ENCODE measurements around the gene MMP24OS. TPM values are rescaled to one million over a fixed set of nuclear protein-coding genes. Genes with fewer than 3 reads are reported as not detected.

The MMP24OS gene
- total RNA-seq (16.9 and 19.0 TPM in 2 replicates), polyA plus RNA-seq (58.5 and 60.1 TPM in 2 replicates)

GRCh38 chr20:35277531-35278395 is at the start of gene MMP24OS:
Gene MMP24OS (minus strand): TSS chr20:35278122. CDS start chr20:35277929, 193 bp downstream.
- Histone ChIP-seq H3K4me3 (peak within 1 kb of the TSS; percentile 69), H3K4me1 (ENCODE audit: insufficient read depth) (peaks cover 7% of the 10 kb centered on the region), H3K27me3 (no peaks in the 10 kb centered on the region), H3K36me3 (replicated peaks; ENCODE audit: insufficient read depth, low read depth) (no peaks in the 10 kb centered on the region), H4K20me1 (ENCODE audit: insufficient read depth, poor library complexity, severe bottlenecking) (peaks cover 2% of the 10 kb centered on the region), H2AFZ (peak within 1 kb of the TSS; percentile 46), H3K9me2 (replicated peaks; ENCODE audit: insufficient read depth) (no peaks in the 10 kb centered on the region), H3K4me2 (peak within 1 kb of the TSS; percentile 97), H3K79me2 (peaks cover 42% of the 10 kb centered on the region), H3K9me3 (ENCODE audit: low read depth) (no peaks in the 10 kb centered on the region), H3K27ac (peak within 1 kb of the TSS; percentile 99)
- peak; percentile 95 for DNase-seq (ENCODE audit: low spot score)
- 3% methylated on average over 39 of the region's 76 CpGs for WGBS (ENCODE audit: low lambda C conversion rate, missing lambda C conversion rate)
- no peak for TF ChIP-seq EZH2phosphoT487 (IDR thresholded peaks at IDR 0.05; ENCODE audit: low read depth, severe bottlenecking, unreplicated experiment)
- TF ChIP-seq EZH2 (IDR thresholded peaks at IDR 0.05; ENCODE audit: borderline replicate concordance) = no peak
- peak; percentile 38 for TF ChIP-seq CTCF (IDR thresholded peaks at IDR 0.05; ENCODE audit: poor library complexity)

- Histone ChIP-seq H4K20me1 (ENCODE audit: insufficient read depth, poor library complexity, severe bottlenecking) (no peaks in the 10 kb centered on the region), H3K4me1 (ENCODE audit: insufficient read depth) (peaks cover 37% of the 10 kb centered on the region), H2AFZ (no peak overlapping the region), H3K9me2 (replicated peaks; ENCODE audit: insufficient read depth) (no peaks in the 10 kb centered on the region), H3K4me2 (no peak overlapping the region), H3K36me3 (replicated peaks; ENCODE audit: insufficient read depth, low read depth) (no peaks in the 10 kb centered on the region), H3K27ac (peak overlapping the region; percentile 95), H3K79me2 (no peaks in the 10 kb centered on the region), H3K9me3 (ENCODE audit: low read depth) (no peaks in the 10 kb centered on the region), H3K4me3 (no peak overlapping the region), H3K27me3 (no peaks in the 10 kb centered on the region)
- 67% methylated on average over 4 of the region's 4 CpGs for WGBS (ENCODE audit: low lambda C conversion rate, missing lambda C conversion rate)
- peak; percentile 81 for DNase-seq (ENCODE audit: low spot score)
- no peak for TF ChIP-seq EZH2 (IDR thresholded peaks at IDR 0.05; ENCODE audit: borderline replicate concordance)
Measured at GRCh38 chr20:35327074-35327976, 49.4 kb upstream of the MMP24OS start.

- peak overlapping the region; percentile 27 for H3K4me2 ChIP-seq
- H3K9me3 ChIP-seq (ENCODE audit: low read depth) = no peaks in the 10 kb centered on the region
- H4K20me1 ChIP-seq (ENCODE audit: insufficient read depth, poor library complexity, severe bottlenecking) = no peaks in the 10 kb centered on the region
- no peaks in the 10 kb centered on the region for H3K36me3 ChIP-seq (replicated peaks; ENCODE audit: insufficient read depth, low read depth)
- H3K9me2 ChIP-seq (replicated peaks; ENCODE audit: insufficient read depth) = no peaks in the 10 kb centered on the region
- H3K4me3 ChIP-seq = no peak overlapping the region
- peak overlapping the region; percentile 95 for H3K27ac ChIP-seq
- H3K4me1 ChIP-seq (ENCODE audit: insufficient read depth) = peaks cover 37% of the 10 kb centered on the region
- no peaks in the 10 kb centered on the region for H3K79me2 ChIP-seq
- H3K27me3 ChIP-seq = no peaks in the 10 kb centered on the region
- WGBS (ENCODE audit: low lambda C conversion rate, missing lambda C conversion rate) = 61% methylated on average over 3 of the region's 3 CpGs
- TF ChIP-seq EZH2phosphoT487 (IDR thresholded peaks at IDR 0.05; ENCODE audit: low read depth, severe bottlenecking, unreplicated experiment) = no peak
- TF ChIP-seq CTCF (IDR thresholded peaks at IDR 0.05; ENCODE audit: poor library complexity) = no peak
- no peak for TF ChIP-seq EZH2 (IDR thresholded peaks at IDR 0.05; ENCODE audit: borderline replicate concordance)
- H2AFZ ChIP-seq = no peak overlapping the region
- DNase-seq (ENCODE audit: low spot score) = no peak
Measured at GRCh38 chr20:35326740-35327073, 48.8 kb upstream of the MMP24OS start.
